ENCODE results near the gene CNBP.

- TF ChIP-seq EP300 (IDR thresholded peaks at IDR 0.05) (no peak), POLR2A (IDR thresholded peaks at IDR 0.05) (no peak), CTCF (IDR thresholded peaks at IDR 0.05) (no peak), POLR2AphosphoS5 (IDR thresholded peaks at IDR 0.05) (no peak)
These were observed 47.8 kb upstream of the CNBP start for GRCh38 chr3:129231331-129232119.
